Activated naive CD8-positive, alpha-beta T cell treated with anti-CD3 and anti-CD28 coated beads for 36 hours (primary cell): Measurements from ENCODE around the gene LIN52. TPM values are rescaled to one million over a fixed set of nuclear protein-coding genes. Genes with fewer than 3 reads are reported as not detected.

ENCODE experiments used
- DNase-seq: peaks from one replicate; pipeline ENCODE4 v3.0.0; 2021
- H3K27ac Mint-ChIP-seq: one replicate; pipeline ENCODE4 v1.8.0; 2022; ENCODE audit warnings: mild to moderate bottlenecking, moderate library complexity, mixed read lengths
- H3K27me3 Mint-ChIP-seq: one replicate; pipeline ENCODE4 v1.8.0; 2022; ENCODE audit warnings: mild to moderate bottlenecking, mixed read lengths
- H3K36me3 Mint-ChIP-seq: one replicate; pipeline ENCODE4 v1.8.0; 2021; ENCODE audit warnings: mild to moderate bottlenecking, mixed read lengths
- H3K4me1 Mint-ChIP-seq: one replicate; pipeline ENCODE4 v1.8.0; 2021; ENCODE audit warnings: mixed read lengths
- H3K4me3 Mint-ChIP-seq: one replicate; pipeline ENCODE4 v1.8.0; 2022; ENCODE audit warnings: mild to moderate bottlenecking, moderate library complexity, mixed read lengths
- H3K9me3 Mint-ChIP-seq: one replicate; pipeline ENCODE4 v1.8.0; 2022; ENCODE audit warnings: mixed read lengths
- total RNA-seq, 2 experiments: library from RNA; stranded (reverse); gene quantifications; one replicate each; pipeline ENCODE4 v1.2.3, GENCODE V29; 2021

LIN52 gene
- total RNA-seq, 2 experiments from 2014 or later = 11.1 to 12.4 TPM

DNA sequence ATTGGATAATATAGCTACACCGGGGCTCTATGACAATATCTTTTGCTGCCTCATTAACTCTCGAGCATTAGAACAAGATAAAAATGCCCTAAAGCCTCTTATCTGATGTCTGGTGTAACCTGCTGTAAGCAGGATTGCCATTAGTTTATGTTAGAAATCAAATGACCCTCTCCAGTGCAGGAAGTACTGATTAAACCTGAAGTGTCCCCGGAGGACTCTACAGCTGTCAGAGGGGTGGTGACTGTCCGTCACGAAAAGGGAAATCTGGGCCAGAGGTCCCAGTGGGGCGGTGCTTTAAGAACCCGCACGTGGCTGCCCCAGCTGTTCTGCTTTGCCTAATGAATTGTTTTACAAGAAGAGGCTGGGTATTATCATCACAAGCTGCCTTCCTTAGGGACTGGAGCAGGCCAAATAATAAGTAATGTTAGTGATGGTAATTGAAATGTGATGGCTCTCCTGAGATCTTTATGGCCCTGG lies 55.7 kb downstream of the LIN52 start:
- H3K4me1 Mint-ChIP-seq = peaks cover 10% of the 10 kb centered on the region
- no peak overlapping the region for H3K4me3 Mint-ChIP-seq
- no peaks in the 10 kb centered on the region for H3K9me3 Mint-ChIP-seq
- no peak overlapping the region for H3K27ac Mint-ChIP-seq
- peaks cover 3% of the 10 kb centered on the region for H3K36me3 Mint-ChIP-seq
- DNase-seq = no peak
- no peaks in the 10 kb centered on the region for H3K27me3 Mint-ChIP-seq

DNA sequence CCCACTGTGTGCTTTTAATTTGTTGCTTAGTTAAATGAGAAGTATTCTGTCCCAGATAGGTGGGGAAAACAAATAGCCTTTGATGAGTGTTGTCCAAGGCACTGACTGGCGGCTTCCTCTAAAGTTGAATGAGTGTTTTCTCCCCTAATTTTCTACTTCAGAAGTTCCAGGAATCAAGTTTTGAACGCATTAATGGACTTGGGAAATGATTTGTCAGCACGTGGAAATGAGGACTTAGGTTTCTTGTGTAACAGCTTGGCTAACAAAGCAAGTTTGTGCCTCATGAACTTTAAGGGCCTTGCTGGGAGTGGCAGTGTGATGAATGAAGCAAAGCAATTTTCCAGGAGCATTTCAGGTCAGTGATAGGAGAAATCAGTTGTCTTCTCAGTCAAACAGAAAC lies 56.9 kb downstream of the LIN52 start:
- Mint-ChIP-seq H3K27ac (no peak overlapping the region), H3K9me3 (no peaks in the 10 kb centered on the region), H3K27me3 (no peaks in the 10 kb centered on the region), H3K4me1 (peaks cover 6% of the 10 kb centered on the region), H3K36me3 (peaks cover 1% of the 10 kb centered on the region), H3K4me3 (no peak overlapping the region)
- DNase-seq = no peak

DNA sequence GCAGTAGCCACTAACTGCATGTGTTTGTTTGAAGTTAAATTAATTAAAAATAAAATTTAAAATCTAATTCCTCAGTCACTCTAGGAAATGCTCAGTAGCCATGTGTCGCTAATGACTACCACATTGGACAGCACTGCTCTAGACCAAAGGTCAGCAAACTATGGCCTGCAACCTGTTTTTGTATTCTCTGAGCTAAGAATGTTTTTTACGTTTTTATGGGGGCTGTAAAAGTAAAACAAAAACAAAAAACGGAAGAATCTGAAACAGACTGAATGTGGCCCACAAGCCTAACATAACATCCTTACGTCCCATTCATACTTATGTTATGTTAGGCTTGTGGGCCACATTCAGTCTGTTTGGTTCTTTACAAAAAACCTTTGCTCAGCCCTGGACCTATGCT lies 57.8 kb downstream of the LIN52 start:
- DNase-seq = no peak
- no peaks in the 10 kb centered on the region for H3K9me3 Mint-ChIP-seq
- H3K4me3 Mint-ChIP-seq = no peak overlapping the region
- H3K36me3 Mint-ChIP-seq = peaks cover 3% of the 10 kb centered on the region
- H3K27ac Mint-ChIP-seq = no peak overlapping the region
- no peaks in the 10 kb centered on the region for H3K27me3 Mint-ChIP-seq
- H3K4me1 Mint-ChIP-seq = peaks cover 10% of the 10 kb centered on the region

DNA sequence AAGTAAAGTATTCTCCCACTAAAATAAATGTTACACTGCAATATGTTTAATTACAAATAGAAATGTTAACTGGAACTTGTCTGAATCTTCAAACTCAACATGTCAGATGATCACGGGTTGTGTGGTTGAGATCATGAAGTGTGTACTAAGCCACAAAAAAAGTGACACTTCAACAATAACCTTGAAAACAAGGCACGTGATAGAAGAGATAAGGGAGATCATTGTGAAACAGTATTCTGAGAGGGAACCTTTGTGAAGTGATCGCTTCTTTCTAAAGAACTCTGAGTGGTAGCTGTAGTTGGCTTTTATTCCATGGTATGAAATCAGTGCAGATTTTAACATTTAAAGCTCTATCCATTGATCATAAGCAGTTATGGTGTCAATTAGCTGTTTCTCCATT lies 60.0 kb downstream of the LIN52 start:
- peaks cover 13% of the 10 kb centered on the region for H3K4me1 Mint-ChIP-seq
- H3K27me3 Mint-ChIP-seq = no peaks in the 10 kb centered on the region
- no peaks in the 10 kb centered on the region for H3K9me3 Mint-ChIP-seq
- DNase-seq = no peak
- H3K4me3 Mint-ChIP-seq = no peak overlapping the region
- peaks cover 5% of the 10 kb centered on the region for H3K36me3 Mint-ChIP-seq
- no peak overlapping the region for H3K27ac Mint-ChIP-seq

DNA sequence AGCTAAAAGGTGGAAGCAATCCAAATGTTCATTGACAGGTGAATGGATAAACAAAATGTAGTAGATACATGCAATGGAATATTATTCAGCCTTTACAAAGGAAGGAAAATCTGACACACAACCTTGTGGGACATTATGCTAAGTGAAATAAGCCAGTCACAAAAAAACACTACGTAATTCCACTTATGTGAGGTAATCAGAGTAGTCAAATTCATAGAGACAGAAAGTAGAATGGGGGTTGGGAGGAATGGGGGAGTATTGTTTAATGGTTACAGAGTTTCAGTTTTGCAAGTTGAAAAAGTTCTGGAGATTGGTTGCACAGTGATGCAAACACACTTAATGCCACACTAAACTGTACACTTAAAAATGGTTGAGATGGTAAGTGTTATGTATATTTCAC lies 62.8 kb downstream of the LIN52 start:
- H3K27ac Mint-ChIP-seq = no peak overlapping the region
- DNase-seq = no peak
- H3K4me3 Mint-ChIP-seq = no peak overlapping the region
- no peaks in the 10 kb centered on the region for H3K9me3 Mint-ChIP-seq
- peaks cover 5% of the 10 kb centered on the region for H3K36me3 Mint-ChIP-seq
- peaks cover 13% of the 10 kb centered on the region for H3K4me1 Mint-ChIP-seq
- H3K27me3 Mint-ChIP-seq = no peaks in the 10 kb centered on the region

DNA sequence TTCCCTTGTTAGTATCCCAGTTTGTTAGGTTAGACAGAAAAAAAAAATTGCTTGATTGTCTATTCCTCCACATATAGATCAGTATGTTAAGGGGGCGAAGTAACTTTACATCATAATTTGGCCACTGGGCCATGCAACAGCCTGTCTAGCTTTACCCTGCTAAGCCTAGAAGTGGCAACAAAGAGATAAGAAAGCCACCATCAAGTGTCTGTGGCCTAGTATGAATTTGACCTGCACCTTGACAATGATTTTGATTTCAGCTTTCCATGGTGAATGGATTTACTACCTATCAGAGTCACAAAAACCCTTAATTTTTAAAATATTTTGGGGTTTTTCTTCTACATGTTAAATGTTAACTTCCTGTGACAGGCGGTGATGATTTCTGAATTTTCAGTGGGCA lies 63.9 kb downstream of the LIN52 start:
- H3K4me1 Mint-ChIP-seq = peaks cover 13% of the 10 kb centered on the region
- DNase-seq = no peak
- no peak overlapping the region for H3K4me3 Mint-ChIP-seq
- peaks cover 5% of the 10 kb centered on the region for H3K36me3 Mint-ChIP-seq
- H3K27me3 Mint-ChIP-seq = no peaks in the 10 kb centered on the region
- H3K27ac Mint-ChIP-seq = no peak overlapping the region
- no peaks in the 10 kb centered on the region for H3K9me3 Mint-ChIP-seq

DNA sequence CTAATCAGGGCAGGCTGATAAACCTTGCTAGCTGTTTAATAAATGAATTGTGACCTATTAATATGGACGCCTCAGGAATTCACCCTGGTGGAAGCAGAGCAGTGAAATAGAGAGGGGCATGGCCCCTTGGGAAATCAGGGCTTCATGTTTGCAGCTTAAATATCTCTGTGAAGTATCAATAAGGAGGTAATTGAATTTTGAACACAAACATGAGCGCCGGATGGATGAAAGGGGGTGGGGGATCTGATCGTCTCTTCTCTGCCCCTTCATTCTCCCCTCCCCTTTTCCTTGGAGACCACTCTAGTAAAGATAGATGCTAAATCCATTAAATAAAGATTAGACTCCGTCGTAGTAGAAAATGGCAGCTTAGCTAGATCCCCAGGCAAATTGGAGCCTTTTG lies 70.5 kb downstream of the LIN52 start:
- Mint-ChIP-seq H3K4me3 (no peak overlapping the region), H3K27ac (no peak overlapping the region), H3K27me3 (no peaks in the 10 kb centered on the region), H3K36me3 (no peaks in the 10 kb centered on the region), H3K9me3 (no peaks in the 10 kb centered on the region), H3K4me1 (no peaks in the 10 kb centered on the region)
- DNase-seq = no peak

DNA sequence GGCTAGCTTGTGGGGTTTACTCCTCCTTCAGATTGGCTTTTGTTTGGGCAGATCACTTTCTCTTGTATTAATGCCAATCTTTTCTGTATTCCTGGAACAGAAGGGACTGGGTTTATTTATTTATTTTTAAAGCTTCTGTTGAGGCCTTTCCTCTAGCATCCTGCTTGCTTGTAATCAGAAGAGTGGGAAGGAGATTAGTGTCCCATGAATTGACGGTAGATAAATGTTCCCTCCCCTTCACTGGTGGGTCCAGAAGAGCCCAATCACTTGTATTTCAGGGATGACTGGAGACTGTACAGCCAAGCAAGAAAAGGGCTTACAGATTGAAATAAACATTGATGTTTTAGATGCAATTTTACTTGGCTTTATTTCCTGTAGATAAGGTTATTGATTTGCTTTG lies 71.0 kb downstream of the LIN52 start:
- H3K27ac Mint-ChIP-seq = no peak overlapping the region
- H3K27me3 Mint-ChIP-seq = no peaks in the 10 kb centered on the region
- H3K4me1 Mint-ChIP-seq = no peaks in the 10 kb centered on the region

DNA sequence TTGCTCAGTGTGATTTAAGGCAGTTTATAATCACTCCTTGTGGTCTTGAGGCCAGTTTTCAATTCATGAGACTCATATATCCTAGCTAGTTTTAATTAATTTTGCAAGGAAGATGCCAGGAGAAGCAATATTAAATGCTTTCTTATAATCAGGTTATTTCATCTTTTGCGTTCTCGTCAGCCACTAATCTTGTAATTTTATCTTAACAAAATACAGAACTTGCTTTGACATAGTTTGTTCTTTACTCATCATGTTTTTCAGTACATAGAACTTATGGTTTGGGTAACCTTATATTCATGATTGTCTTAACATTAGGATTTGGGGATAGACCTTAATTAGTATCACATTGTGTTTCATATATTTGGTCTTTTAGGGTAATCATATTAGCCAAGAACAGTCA lies 76.0 kb downstream of the LIN52 start:
- no peaks in the 10 kb centered on the region for H3K27me3 Mint-ChIP-seq
- H3K36me3 Mint-ChIP-seq = peaks cover 1% of the 10 kb centered on the region
- H3K4me1 Mint-ChIP-seq = no peaks in the 10 kb centered on the region
- no peak for DNase-seq
- H3K27ac Mint-ChIP-seq = no peak overlapping the region
- H3K4me3 Mint-ChIP-seq = no peak overlapping the region
- H3K9me3 Mint-ChIP-seq = no peaks in the 10 kb centered on the region

More for the DNA sequence above, 71.0 kb downstream of the LIN52 start:
- Mint-ChIP-seq H3K9me3 (no peaks in the 10 kb centered on the region), H3K4me3 (no peak overlapping the region), H3K36me3 (no peaks in the 10 kb centered on the region)
- no peak for DNase-seq

DNA sequence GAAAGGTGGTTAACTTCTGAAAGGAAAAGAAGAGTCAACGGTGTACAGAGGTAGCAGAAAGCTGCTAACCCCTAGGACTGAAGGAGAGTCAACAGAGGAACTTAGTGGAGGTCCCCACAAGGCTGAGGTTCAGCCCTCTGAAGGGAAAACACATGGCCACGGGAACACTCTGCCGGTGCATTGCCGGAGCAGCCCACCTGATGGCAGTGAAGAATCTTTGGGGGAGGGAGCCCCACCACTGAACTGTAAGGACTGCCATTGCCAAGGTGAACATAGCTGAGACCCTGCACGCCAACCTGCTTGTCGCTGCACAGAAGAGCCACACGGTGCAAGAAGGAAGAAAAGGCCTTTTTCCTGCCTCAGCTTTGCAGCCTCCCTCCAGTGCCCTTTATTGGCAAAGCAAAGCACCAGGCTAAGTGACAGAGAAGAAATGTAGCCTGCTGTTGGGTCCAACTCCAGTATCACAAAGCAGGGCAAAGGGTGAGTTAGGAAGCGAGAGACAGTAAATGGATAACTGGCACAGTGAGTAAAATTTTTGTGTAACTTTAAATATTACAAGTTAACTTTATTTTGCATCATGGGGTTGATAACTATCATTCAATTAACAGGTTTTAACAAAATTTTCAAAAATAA lies 76.9 kb downstream of the LIN52 start:
- H3K4me3 Mint-ChIP-seq = no peak overlapping the region
- no peaks in the 10 kb centered on the region for H3K4me1 Mint-ChIP-seq
- H3K27me3 Mint-ChIP-seq = no peaks in the 10 kb centered on the region
- H3K36me3 Mint-ChIP-seq = peaks cover 1% of the 10 kb centered on the region
- H3K27ac Mint-ChIP-seq = no peak overlapping the region
- no peak for DNase-seq
- H3K9me3 Mint-ChIP-seq = no peaks in the 10 kb centered on the region

DNA sequence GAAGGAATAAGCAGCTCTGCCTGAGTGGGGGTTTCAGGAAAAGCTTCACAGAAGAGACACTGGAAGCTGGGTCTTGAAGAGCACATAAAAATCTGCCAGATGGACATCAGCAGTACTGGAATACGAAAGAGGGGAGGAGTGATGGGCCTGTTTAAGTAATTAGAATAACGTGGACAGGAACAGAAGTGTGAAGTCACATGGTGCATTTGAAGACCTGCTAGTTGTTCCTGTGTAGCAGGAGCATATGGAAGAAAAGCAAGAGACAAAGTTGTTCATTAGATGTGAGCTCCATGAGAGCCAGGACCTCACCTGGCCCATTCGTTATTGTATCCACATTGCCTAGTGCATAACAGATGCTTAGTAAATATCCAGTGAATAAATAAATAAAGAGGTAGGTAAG lies 85.2 kb downstream of the LIN52 start:
- Mint-ChIP-seq H3K36me3 (peaks cover 4% of the 10 kb centered on the region), H3K27me3 (no peaks in the 10 kb centered on the region), H3K4me3 (no peak overlapping the region), H3K9me3 (no peaks in the 10 kb centered on the region), H3K27ac (no peak overlapping the region), H3K4me1 (no peaks in the 10 kb centered on the region)
- no peak for DNase-seq

DNA sequence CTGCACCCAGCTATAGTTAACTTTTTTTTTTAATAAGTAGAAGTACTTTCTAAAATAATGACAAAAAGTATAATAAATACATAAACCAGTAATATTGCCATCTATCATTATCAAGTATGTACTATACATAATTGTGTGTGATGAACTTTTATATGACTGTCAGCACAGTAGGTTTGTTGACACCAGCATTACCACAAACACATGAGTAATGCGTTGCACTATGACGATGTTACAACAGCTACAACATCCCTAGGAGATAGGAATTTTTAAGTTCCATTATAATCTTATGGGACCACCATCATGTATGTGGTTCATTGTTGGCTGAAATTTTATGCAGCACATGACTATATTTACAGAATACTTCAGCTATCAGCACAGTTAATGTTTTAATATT lies 91.6 kb downstream of the LIN52 start:
- Mint-ChIP-seq H3K27ac (no peak overlapping the region), H3K36me3 (no peaks in the 10 kb centered on the region), H3K27me3 (no peaks in the 10 kb centered on the region), H3K4me1 (no peaks in the 10 kb centered on the region), H3K9me3 (no peaks in the 10 kb centered on the region), H3K4me3 (no peak overlapping the region)
- no peak for DNase-seq

DNA sequence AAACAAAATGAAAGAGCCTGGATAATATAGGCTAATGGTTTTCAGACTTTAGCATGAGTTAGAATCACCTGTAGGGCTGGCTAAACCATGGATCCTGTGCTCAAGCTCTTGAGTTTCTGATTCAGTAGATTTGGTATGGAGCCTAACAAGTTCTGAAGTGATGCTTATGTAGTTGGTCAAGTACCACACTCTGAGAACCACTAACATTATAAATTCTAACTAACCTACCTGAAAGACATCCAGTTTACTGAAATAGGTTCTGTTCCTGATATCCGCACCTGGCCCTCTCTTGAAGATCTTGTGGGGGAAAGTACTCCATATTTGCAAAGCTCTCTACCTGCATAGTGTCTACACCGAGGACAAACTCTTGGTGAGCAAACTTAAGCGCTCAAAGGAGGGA lies 95.1 kb downstream of the LIN52 start:
- Mint-ChIP-seq H3K4me1 (no peaks in the 10 kb centered on the region), H3K4me3 (no peak overlapping the region), H3K9me3 (no peaks in the 10 kb centered on the region), H3K36me3 (peaks cover 2% of the 10 kb centered on the region), H3K27ac (no peak overlapping the region), H3K27me3 (no peaks in the 10 kb centered on the region)
- DNase-seq = no peak

DNA sequence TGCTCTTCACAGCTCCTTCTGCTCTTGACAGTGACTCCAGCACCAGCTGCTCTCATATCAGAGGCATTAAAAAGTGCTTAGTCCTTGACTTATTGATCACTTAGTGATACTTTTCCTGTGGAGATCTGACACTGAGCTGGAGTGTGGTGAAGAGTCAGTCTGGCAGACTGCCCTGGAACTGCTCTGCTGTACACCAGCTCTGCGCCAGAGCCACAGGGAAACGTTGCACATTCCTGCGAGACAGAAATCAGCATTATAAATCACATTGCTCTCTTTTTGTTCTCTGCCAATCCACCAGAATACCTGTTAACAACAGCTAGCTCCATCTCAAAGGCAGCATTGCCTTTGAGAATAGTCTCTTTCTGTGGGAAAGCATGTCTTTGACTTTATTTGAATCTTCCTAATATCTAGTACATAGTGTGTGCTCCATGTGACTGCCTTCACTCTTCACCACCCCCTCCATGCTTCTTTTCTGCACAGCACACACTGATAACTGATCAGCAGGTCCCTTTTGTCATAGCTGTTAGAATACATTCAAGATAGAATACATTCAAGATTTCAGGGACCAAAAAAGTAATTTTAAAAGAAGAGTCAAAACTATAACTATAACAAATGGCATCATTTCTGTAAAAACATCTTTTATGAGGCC lies 106.3 kb downstream of the LIN52 start:
- no peaks in the 10 kb centered on the region for H3K4me1 Mint-ChIP-seq
- no peaks in the 10 kb centered on the region for H3K27me3 Mint-ChIP-seq
- no peaks in the 10 kb centered on the region for H3K9me3 Mint-ChIP-seq
- DNase-seq = no peak
- no peak overlapping the region for H3K4me3 Mint-ChIP-seq
- peaks cover 2% of the 10 kb centered on the region for H3K36me3 Mint-ChIP-seq
- H3K27ac Mint-ChIP-seq = no peak overlapping the region

DNA sequence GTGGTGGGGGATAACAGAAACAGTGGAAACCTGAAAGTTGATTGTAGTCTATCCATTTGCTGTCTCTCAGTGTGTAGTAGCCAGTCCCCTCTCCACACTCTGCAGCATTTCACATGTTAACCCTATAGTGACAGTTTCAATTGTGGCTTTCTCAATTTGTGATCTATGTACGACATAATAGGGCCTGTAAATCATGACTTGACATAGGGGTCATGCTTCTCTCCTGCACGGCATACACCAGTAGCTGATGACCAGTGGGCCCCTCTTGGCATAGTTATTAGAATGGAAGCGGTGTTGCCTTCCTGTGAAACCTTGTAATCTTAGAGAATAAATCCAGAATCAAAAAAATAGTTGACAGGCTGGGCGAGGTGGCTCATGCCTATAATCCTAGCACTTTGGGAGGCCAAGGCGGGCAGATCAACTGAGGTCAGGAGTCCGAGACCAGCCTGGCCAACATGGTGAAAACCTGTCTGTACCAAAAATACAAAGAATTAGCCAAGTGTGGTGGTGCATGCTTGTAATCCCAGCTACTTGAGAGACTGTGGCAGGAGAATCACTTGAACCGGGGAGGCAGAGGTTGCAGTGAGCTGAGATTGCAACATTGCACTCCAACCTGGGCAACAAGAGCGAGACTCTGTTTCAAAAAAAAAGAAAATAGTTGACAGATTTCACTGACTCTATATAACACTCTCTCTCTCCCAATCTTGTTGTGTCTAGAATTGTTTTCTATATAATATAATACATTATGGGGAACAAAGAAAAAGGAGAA lies 109.9 kb downstream of the LIN52 start:
- peaks cover 4% of the 10 kb centered on the region for H3K4me1 Mint-ChIP-seq
- DNase-seq = no peak
- H3K4me3 Mint-ChIP-seq = no peak overlapping the region
- no peak overlapping the region for H3K27ac Mint-ChIP-seq
- peaks cover 5% of the 10 kb centered on the region for H3K36me3 Mint-ChIP-seq
- H3K27me3 Mint-ChIP-seq = no peaks in the 10 kb centered on the region
- H3K9me3 Mint-ChIP-seq = no peaks in the 10 kb centered on the region
